GM12801 (cell line): ENCODE data around the gene ANKRD44.

Source experiments
- TF ChIP-seq, protein P1 (sequence below): IDR thresholded peaks from one replicate; pipeline ENCODE4 v1.5.1; 2011; ENCODE audit warnings: control low read depth; ENCODE audit not compliant: insufficient read length; ENCODE audit errors: extremely low read depth

ANKRD44 gene

DNA sequence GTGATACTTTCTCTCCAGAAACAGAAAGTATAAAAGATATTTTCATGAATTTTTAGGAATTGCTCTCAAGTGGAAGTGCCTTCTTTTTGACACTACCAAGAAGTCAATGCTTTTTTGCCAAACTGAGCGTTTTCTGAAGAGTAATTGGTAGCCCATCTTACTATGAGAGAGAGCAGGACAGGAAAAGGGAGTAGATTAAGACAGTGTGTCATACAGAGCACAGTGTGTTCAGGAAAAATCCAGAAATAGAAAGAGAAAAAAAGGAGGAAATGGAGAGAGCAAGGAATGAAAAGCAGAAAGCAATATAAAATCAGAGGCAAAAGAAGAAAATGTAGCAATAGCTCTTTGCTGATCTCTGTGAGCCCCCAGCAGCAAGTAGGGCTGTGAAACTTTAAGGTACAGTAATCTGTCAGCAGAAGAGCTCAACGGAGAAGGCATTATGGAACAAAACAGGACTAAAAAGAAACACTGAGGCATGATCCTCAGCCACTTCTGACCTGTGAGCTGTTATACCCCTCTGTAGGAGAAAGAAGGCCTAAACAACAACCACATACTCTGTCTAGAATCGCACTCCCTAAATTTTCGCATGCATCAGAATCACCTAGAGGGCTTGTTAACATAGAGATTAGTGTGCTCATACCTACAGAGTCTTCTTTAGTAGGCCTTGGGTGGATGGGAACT, 369.0 kb downstream of the ANKRD44 start:
- TF ChIP-seq, protein P1, sequence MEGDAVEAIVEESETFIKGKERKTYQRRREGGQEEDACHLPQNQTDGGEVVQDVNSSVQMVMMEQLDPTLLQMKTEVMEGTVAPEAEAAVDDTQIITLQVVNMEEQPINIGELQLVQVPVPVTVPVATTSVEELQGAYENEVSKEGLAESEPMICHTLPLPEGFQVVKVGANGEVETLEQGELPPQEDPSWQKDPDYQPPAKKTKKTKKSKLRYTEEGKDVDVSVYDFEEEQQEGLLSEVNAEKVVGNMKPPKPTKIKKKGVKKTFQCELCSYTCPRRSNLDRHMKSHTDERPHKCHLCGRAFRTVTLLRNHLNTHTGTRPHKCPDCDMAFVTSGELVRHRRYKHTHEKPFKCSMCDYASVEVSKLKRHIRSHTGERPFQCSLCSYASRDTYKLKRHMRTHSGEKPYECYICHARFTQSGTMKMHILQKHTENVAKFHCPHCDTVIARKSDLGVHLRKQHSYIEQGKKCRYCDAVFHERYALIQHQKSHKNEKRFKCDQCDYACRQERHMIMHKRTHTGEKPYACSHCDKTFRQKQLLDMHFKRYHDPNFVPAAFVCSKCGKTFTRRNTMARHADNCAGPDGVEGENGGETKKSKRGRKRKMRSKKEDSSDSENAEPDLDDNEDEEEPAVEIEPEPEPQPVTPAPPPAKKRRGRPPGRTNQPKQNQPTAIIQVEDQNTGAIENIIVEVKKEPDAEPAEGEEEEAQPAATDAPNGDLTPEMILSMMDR: no peak

DNA sequence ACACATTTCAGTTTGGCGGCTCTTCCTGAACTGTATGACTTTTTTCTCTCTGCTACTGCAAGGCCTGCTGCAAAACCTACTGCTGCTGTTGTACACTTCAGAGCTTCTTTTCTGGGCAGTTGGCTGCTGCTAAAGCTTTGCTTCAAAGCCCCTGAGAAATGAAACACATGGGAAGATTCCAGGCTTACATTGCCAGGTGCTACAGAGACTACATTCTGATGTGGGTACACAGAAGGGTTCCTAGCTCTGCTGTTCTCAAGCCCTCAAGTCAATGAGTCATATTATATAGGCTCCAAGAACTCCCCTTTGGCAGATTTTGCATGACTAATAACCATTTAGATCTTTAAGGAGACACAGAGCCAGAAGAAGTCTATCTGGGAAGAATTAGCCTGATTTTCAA, 371.2 kb downstream of the ANKRD44 start:
- TF ChIP-seq, protein P1: no peak
